Globus pallidus (tissue), 1 donor: ENCODE measurements around the gene S100B.

Experiments used
- DNase-seq: peaks from one replicate; pipeline ENCODE4 v3.0.0-alpha.2; 2015; ENCODE audit warnings: low spot score

S100B gene

GRCh38 chr21:46627726-46628125 lies 22.8 kb upstream of the S100B start:
- DNase-seq = no peak

GRCh38 chr21:46626975-46627501 lies 22.2 kb upstream of the S100B start:
- DNase-seq = no peak

DNA sequence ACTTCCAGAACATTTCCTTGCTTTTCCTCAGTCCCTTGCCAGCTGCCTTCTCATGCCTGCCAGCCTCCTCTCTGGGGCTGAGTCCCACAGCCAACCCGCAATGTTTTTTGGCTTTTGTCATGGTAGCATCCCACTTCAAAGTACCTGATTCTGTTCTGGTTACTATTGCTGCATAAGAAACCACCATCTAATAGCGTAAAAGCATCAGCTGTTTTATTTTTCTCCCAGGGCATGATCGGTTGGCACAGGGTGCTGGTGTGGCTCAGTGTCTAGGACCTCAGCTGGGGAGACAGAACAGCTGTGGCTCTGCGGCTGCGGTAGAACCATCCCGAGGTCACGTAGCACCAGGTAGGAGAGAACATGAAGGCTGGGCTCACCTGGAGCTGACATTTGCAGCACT lies 21.7 kb upstream of the S100B start:
- no peak for DNase-seq

DNA sequence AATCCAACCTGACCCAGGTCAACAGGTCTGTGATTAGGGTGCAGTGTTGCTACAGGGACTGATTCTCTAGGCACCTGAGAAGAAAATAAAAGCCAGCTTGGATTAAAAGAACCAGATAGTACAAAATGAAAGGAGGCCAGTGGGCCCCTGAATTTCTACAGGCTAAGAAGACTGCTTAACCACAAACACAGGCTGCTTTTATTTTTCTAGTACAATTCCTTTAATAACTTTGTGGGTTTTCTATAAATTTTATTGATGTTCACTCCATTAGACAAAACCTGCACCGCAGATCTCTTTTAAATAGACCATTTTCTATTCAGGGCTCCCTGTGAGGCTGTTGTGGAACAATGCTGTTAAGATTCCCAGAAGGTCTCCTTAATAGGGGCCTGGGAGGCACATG lies 20.9 kb upstream of the S100B start:
- no peak for DNase-seq

DNA sequence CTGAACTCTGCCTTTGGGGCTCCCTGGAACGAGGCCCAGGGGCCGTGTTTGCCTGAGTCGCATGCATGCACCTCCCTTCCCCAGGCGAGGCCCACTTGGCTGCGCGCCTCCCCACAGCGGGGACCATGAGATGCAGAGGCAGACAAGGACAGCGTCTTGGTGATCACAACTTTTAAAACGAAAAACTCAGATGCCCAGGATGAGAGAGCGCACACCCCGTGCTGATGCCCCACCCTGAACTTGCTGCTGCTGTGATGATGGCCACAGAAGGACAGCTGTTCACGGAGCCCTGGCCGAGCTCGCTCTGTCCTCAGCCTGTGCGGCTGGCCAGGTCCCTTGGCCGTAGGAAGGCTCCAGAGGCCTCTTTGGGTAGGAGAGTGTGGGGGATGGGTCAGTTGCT lies 19.2 kb upstream of the S100B start:
- DNase-seq = peak; percentile 57

- DNase-seq = peak; percentile 96
These were observed 17.3 kb upstream of the S100B start for GRCh38 chr21:46622226-46622625.

DNA sequence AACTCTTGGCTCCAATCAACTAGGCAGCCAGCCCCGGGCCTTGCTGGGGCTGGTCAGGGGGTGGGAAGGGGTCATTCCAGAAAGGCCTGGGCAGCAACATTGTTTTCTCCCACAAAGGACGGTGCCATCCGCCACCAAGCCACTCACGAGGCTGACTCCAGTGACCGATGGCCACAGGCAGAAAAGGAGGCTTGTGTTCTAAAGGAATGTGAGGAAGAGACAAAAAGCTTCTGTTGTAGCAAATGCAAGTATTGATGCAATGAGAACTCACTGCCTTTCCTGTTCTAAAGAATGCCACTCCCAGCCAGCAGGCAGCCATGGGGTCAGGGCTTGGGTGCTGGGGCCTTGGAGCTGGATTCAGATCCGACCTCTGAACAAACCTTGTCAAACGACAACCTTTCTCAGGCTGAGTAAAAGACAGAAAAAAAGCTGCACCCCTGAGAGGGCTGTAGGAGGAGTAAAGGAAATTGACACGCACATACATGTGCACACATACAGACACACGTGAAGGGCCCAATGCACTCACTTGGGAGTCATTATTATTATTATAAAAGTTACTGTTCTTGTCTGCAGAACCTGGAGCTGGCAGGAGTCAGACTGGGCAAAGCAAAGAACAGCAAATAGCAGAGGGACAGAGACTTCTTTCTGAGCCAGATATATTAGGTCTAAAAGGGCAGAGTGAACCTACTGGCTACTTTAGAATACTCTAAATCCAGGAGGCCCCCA lies 16.7 kb upstream of the S100B start:
- DNase-seq = peak; percentile 98

DNA sequence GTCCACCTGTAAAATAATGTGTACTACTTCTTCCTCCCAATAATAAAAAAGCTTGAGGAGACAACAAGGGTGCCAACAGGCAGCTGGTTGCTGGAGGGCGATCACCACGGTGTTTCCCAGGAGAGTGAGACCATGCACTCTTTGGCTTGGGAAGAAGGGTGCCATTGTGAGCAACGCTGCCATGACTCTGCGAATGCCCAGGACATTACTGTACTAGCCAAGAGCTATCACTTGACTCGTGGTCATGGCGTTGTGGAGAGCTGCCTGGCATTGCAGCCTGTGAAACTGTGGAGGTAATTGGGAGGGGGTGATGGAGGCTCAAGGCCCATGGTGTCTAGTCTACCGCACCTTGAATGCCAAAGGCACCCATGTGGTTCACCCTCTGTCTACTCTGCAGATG lies 16.0 kb upstream of the S100B start:
- no peak for DNase-seq

GRCh38 chr21:46619846-46620245 lies 15.0 kb upstream of the S100B start:
- DNase-seq = no peak

GRCh38 chr21:46618738-46619379 lies 14.0 kb upstream of the S100B start:
- DNase-seq = no peak

GRCh38 chr21:46617267-46618051 lies 12.6 kb upstream of the S100B start:
- no peak for DNase-seq

GRCh38 chr21:46616656-46617055 lies 11.8 kb upstream of the S100B start:
- no peak for DNase-seq

DNA sequence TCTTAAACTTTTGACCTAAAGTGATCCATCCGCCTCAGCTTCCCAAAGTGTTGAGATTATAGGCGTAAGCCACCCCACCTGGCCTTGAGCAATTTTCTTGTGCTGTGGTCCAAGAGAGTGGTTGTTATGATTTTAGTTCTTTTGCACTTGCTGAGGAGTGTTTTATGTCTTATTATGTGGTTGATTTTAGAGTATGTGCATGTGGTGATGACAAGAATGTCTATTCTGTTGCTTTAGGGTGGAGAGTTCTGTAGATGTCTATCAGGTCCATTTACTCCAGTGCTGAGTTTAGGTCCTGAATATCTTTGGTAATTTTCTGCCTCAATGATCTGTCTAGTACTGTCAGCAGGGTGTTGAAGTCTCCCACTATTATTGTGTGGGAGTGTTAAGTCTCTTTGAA lies 11.2 kb upstream of the S100B start:
- no peak for DNase-seq

GRCh38 chr21:46613391-46613790 lies 8.5 kb upstream of the S100B start:
- DNase-seq = no peak

GRCh38 chr21:46610018-46610701 lies 5.3 kb upstream of the S100B start:
- DNase-seq = no peak

DNA sequence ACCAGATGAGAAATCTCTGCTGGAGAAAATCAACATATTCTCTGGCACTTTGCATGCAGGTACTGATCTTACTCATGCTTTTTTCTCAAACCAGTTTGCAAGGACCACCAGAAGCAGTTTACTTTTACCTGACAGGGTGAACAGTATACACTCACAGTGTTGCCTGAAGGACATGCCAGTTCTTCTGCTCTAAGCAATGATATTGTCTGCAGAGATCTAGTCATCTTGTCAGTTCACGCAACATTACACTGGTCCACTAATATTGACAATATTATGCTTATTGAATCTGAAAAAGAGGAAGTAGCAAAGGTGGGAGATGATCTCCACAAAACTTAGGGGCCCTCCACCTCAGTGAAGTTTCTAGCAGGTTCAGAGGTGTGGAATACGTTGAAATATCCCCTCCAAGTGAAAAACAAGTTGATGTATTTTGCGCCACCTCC lies 3.8 kb upstream of the S100B start:
- DNase-seq = no peak

DNA sequence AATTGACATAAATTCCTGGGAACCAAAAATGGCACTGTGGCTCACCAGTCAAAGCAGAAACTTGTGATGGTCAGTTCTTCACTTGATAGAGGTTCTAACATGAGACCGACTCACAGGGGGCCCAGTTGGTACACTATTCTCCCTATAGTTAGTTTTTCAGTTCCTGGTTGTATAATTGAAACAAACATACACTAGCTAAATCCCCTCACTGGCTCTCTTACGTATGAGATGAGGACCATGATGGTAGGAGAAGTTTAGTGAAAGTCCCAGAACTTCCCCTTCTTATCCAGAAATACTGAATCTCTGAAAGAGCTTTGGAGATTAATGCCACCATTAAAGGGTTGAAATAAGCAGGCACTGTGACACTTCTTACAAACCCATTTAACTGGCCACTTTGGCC lies 2.8 kb upstream of the S100B start:
- DNase-seq = no peak

DNA sequence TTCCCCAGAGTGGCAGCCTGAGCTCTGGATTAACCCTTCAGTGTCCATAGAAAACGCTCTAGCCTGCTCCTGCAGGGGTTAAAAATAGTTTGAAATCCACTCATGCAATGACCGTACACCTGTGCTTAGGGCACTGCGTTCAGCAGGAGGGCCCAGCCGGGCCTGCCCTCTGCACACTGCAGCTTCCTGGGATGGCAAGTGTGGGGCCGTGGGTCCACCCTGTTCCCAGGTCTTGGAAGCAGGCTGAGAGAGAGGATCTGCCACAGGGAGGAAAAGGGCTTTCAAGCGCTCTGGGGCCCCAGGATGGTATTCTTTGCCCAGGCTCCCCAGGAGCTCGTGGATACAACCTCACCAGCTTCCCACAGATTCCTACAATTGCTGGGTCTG lies 1.5 kb upstream of the S100B start:
- DNase-seq = no peak

- DNase-seq = no peak
These were observed 1.0 kb upstream of the S100B start for GRCh38 chr21:46605767-46606426.

GRCh38 chr21:46604329-46604974 lies 430 bp downstream of the S100B start:
- no peak for DNase-seq

DNA sequence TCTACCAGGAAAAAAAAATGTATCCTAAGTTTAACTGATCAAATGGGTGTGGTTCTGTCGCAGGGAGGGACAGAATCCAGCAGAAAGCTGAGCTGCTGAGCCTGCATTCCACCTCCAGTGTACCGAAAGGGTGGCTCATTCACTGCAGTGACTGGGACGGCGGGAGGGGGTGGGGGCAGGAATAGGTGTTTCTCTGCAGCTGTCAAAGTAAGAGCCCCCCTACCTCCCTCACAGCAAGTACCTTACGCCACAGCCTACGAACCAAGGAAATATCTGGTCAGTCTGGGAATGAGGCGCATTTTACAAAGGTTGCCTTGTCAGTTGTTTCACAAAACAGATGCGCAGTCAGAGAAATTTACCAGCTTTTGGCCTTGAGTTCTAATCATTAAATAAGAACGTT lies 1.7 kb downstream of the S100B start:
- DNase-seq = no peak
